Measurements from ENCODE around the gene MRPL55. TPM values are rescaled to one million over a fixed set of nuclear protein-coding genes. Genes with fewer than 3 reads are reported as not detected.

The MRPL55 gene
- total and polyA plus RNA-seq, 2 of the 13 experiments (the other 11 are each of a cell fraction or from before 2014, with no cell fraction given), result 58.6 to 92.9 TPM

- H2AFZ ChIP-seq (ENCODE audit: low read length), result no peak overlapping the region
- peaks cover 36% of the 10 kb centered on the region for H3K4me1 ChIP-seq (ENCODE audit: insufficient read depth, low read length)
- no peaks in the 10 kb centered on the region for H3K9me3 ChIP-seq (ENCODE audit: low read length)
- H3K9ac ChIP-seq (ENCODE audit: insufficient read depth, low read depth, low read length), result no peak overlapping the region
- no peak overlapping the region for H3K27ac ChIP-seq (ENCODE audit: extremely low read length, insufficient read depth, low read length)
- H4K20me1 ChIP-seq (ENCODE audit: insufficient read depth, low read length), result peaks cover 8% of the 10 kb centered on the region; the same call in 1 of the 2 replicates
- in situ Hi-C loops (cut with HindIII; ENCODE audit: extremely low pct_ligation_motif_present, low pct_unique_long_range_greater_than_20kb) (no loop called here), intact Hi-C loops (cut with micrococcal nuclease; ENCODE audit: unreplicated experiment) (no loop called here)
- 86% methylated on average over 7 of the region's 9 CpGs for WGBS (ENCODE audit: low lambda C conversion rate)
- FAIRE-seq (no peak), ATAC-seq (no peak), DNase-seq (ENCODE audit: low spot score) (no peak)
- no peaks in the 10 kb centered on the region; a peak in 1 of 5 replicates for H3K27me3 ChIP-seq (ENCODE audit: control insufficient read depth in 1 of 2, insufficient read depth in 2 of 2, low read length in 2 of 2)
- BruUV-seq (replicated peaks), result no TSS peak
- H3K4me2 ChIP-seq (ENCODE audit: low read depth, low read length), result no peak overlapping the region
- H3K36me3 ChIP-seq (replicated peaks in 1 of 2; ENCODE audit: control insufficient read depth in 1 of 2, insufficient read depth in 2 of 2, low read length in 2 of 2), result peaks cover 2 to 7% of the 10 kb centered on the region in 2 experiments; a peak in 2 of 5 replicates
- no peak overlapping the region for H3K4me3 ChIP-seq (replicated peaks in 1 of 3; ENCODE audit: insufficient read depth in 1 of 3, low read depth in 2 of 3, low read length in 3 of 3)
- ChIA-PET POLR2A (interaction anchor here (0.5 to 1.3 kb wide), 3 partner anchors 11 to 60 kb away, joined by 3 to 4 read pairs (median 4); partner anchors contain the start of gene IBA57), CTCF (ENCODE audit: low intra/inter-chr PET ratio, low total read pairs) (no interaction called here)
- H3K79me2 ChIP-seq (ENCODE audit: insufficient read depth, low read length), result peaks cover 32% of the 10 kb centered on the region
- no peak for TF ChIP-seq ZNF879 (CRISPR knock-in tag; IDR thresholded peaks at IDR 0.05)
- no peak for TF ChIP-seq CHD4 (IDR thresholded peaks at IDR 0.05; ENCODE audit: borderline replicate concordance, low read length)
- no peak for TF ChIP-seq CTCF (CRISPR knock-in tag; IDR thresholded peaks at IDR 0.05)
- 0 out of 2 replicates have a peak, but pooled peaks have one; percentile 6 for TF ChIP-seq ZFY (CRISPR knock-in tag; IDR thresholded peaks at IDR 0.05)
- TF ChIP-seq AGO2 (optimal IDR thresholded peaks at IDR 0.05; ENCODE audit: low read depth, low read length), result peak; percentile 88
These were observed 3.7 kb downstream of the MRPL55 start for GRCh38 chr1:228105270-228105995.

Data from HepG2 (cell line).